Measurements from ENCODE around the gene SRR.

The SRR gene

DNA sequence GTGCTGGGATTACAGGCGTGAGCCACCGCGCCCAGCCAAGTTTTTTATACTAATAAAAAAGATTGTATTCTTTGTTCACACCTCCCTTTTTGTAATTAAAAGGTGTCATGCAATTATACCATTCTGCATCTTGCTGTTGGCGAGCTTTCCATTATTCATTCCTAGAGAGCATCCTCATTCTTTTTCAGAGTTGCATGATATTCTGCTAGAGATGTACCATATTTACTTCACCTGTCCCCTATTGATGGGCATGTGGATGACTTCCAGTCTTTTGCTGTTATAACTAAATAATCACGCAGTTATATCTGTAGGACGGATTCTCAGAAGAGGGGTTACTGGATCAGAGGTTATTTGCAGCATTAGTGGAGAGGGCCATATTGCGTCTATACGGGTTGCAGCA is 50.6 kb downstream of the SRR start:
- Histone ChIP-seq H4K20me1 (ENCODE audit: insufficient read depth, low read length) (peaks cover 33% of the 10 kb centered on the region), H3K27ac (ENCODE audit: low read length) (no peak overlapping the region), H2AFZ (ENCODE audit: low read depth, low read length) (no peak overlapping the region), H3K9ac (ENCODE audit: low read depth, low read length) (no peak overlapping the region), H3K4me3 (ENCODE audit: low read depth in 1 of 2, low read length in 2 of 2) (no peak overlapping the region), H3K27me3 (ENCODE audit: insufficient read depth, low read length, poor library complexity) (no peaks in the 10 kb centered on the region), H3K4me1 (ENCODE audit: insufficient read depth, low read length) (peaks cover 11% of the 10 kb centered on the region), H3K4me2 (ENCODE audit: insufficient read depth, low read length) (no peak overlapping the region), H3K9me3 (ENCODE audit: insufficient read depth, low read length, severe bottlenecking) (no peaks in the 10 kb centered on the region), H3K79me2 (ENCODE audit: insufficient read depth, low read length) (0 out of 2 replicates have a peak, but pooled peaks cover 4% of the 10 kb centered on the region), H3K36me3 (ENCODE audit: insufficient read depth, low read length) (peaks cover 14% of the 10 kb centered on the region)
- TF ChIP-seq CTCF (IDR thresholded peaks at IDR 0.05; ENCODE audit: borderline replicate concordance, extremely low read depth, low read length, poor library complexity, severe bottlenecking) (no peak), EZH2 (IDR thresholded peaks at IDR 0.05; ENCODE audit: borderline replicate concordance, low read depth, low read length, severe bottlenecking) (no peak)
- ATAC-seq (ENCODE audit: insufficient read depth, low read depth) = no peak
- no peak for DNase-seq

GRCh38 chr17:2357237-2357636 is 53.5 kb downstream of the SRR start:
- Histone ChIP-seq H3K9me3 (ENCODE audit: insufficient read depth, low read length, severe bottlenecking) (no peaks in the 10 kb centered on the region), H3K36me3 (ENCODE audit: insufficient read depth, low read length) (peaks cover 29% of the 10 kb centered on the region), H3K9ac (ENCODE audit: low read depth, low read length) (no peak overlapping the region), H4K20me1 (ENCODE audit: insufficient read depth, low read length) (peaks cover 25% of the 10 kb centered on the region), H3K27me3 (ENCODE audit: insufficient read depth, low read length, poor library complexity) (no peaks in the 10 kb centered on the region), H3K4me1 (ENCODE audit: insufficient read depth, low read length) (peaks cover 11% of the 10 kb centered on the region), H3K4me3 (ENCODE audit: low read depth in 1 of 2, low read length in 2 of 2) (no peak overlapping the region), H3K79me2 (ENCODE audit: insufficient read depth, low read length) (0 out of 2 replicates have a peak, but pooled peaks cover 4% of the 10 kb centered on the region), H3K27ac (ENCODE audit: low read length) (no peak overlapping the region), H2AFZ (ENCODE audit: low read depth, low read length) (no peak overlapping the region), H3K4me2 (ENCODE audit: insufficient read depth, low read length) (no peak overlapping the region)
- ATAC-seq (ENCODE audit: insufficient read depth, low read depth) (no peak), DNase-seq (no peak)
- TF ChIP-seq CTCF (IDR thresholded peaks at IDR 0.05; ENCODE audit: borderline replicate concordance, extremely low read depth, low read length, poor library complexity, severe bottlenecking) (no peak), EZH2 (IDR thresholded peaks at IDR 0.05; ENCODE audit: borderline replicate concordance, low read depth, low read length, severe bottlenecking) (no peak)

DNA sequence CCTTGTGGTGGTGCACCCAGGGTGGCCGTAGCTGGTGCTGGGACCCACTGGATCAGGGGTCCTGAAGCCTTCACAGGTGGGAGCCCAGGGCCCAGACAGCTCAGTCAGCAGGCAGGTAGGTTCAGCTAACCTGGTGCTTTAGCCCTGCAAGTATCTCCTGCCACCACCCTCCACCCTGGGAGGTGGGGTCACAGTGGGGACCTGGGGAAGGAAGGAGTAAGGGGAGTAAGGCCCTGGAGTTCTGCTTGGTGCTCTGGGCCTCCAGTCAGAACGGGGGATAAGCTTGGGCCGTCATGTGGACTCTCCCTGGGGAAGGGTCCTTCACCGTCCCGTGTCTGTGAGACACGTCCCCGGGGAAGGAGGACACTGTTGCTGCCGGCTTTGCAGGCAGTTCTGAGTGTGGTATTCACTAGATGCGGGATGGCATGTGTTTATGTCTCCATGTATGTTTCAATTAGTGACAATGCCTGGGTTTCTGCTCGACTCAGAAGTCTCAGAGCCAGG is 54.2 kb downstream of the SRR start:
- Histone ChIP-seq H3K4me1 (ENCODE audit: insufficient read depth, low read length) (peaks cover 9% of the 10 kb centered on the region), H3K27me3 (ENCODE audit: insufficient read depth, low read length, poor library complexity) (no peaks in the 10 kb centered on the region), H3K4me3 (ENCODE audit: low read depth in 1 of 2, low read length in 2 of 2) (no peak overlapping the region), H3K4me2 (ENCODE audit: insufficient read depth, low read length) (no peak overlapping the region), H3K9ac (ENCODE audit: low read depth, low read length) (no peak overlapping the region), H3K27ac (ENCODE audit: low read length) (no peak overlapping the region), H4K20me1 (ENCODE audit: insufficient read depth, low read length) (peaks cover 22% of the 10 kb centered on the region), H3K36me3 (ENCODE audit: insufficient read depth, low read length) (peaks cover 35% of the 10 kb centered on the region), H3K79me2 (ENCODE audit: insufficient read depth, low read length) (0 out of 2 replicates have a peak, but pooled peaks cover 4% of the 10 kb centered on the region), H3K9me3 (ENCODE audit: insufficient read depth, low read length, severe bottlenecking) (no peaks in the 10 kb centered on the region), H2AFZ (ENCODE audit: low read depth, low read length) (no peak overlapping the region)
- DNase-seq (no peak), ATAC-seq (ENCODE audit: insufficient read depth, low read depth) (no peak)
- TF ChIP-seq CTCF (IDR thresholded peaks at IDR 0.05; ENCODE audit: borderline replicate concordance, extremely low read depth, low read length, poor library complexity, severe bottlenecking) (no peak), EZH2 (IDR thresholded peaks at IDR 0.05; ENCODE audit: borderline replicate concordance, low read depth, low read length, severe bottlenecking) (no peak)

Data from DND-41 (cell line).